RWPE2 (cell line): ENCODE measurements around the gene FARP2.
"Not testable (repeated sequence)": the region's sequence is repeated elsewhere in the genome, so short reads cannot be mapped to it uniquely, and the experiment has no call there.

Experiments used
- ATAC-seq: fragments of 200-7000 bp; cut with Tn5 transposase; 3 replicates; pipeline ENCODE4 v1.9.1; 2021; ENCODE audit warnings: low read depth
- DNase-seq: peaks from one replicate; pipeline ENCODE4 v3.0.0-alpha.2; 2020; ENCODE audit warnings: low spot score
- H3K27ac ChIP-seq: fragments of 450-650 bp; 2 replicates; pipeline ENCODE4 v1.5.1; 2017; ENCODE audit warnings: mild to moderate bottlenecking; ENCODE audit not compliant: poor library complexity, severe bottlenecking
- H3K27me3 ChIP-seq: fragments of 250-450 bp; sonication (Bioruptor Pico); 2 replicates; pipeline ENCODE4 v1.5.1; 2021; ENCODE audit warnings: mild to moderate bottlenecking, moderate library complexity; ENCODE audit not compliant: insufficient read depth, poor library complexity, severe bottlenecking
- H3K36me3 ChIP-seq: fragments of 250-450 bp; sonication (Bioruptor Pico); 2 replicates; pipeline ENCODE4 v1.5.1; 2020; ENCODE audit warnings: low read depth, mild to moderate bottlenecking, moderate library complexity
- H3K4me1 ChIP-seq: fragments of 250-450 bp; sonication (Bioruptor Pico); 2 replicates; pipeline ENCODE4 v1.5.1; 2021; ENCODE audit warnings: mild to moderate bottlenecking, moderate library complexity; ENCODE audit not compliant: insufficient read depth, poor library complexity, severe bottlenecking
- H3K4me3 ChIP-seq: fragments of 250-450 bp; sonication (Bioruptor Pico); 2 replicates; pipeline ENCODE4 v1.5.1; 2021; ENCODE audit warnings: mild to moderate bottlenecking, moderate library complexity; ENCODE audit not compliant: severe bottlenecking
- H3K9me3 ChIP-seq: fragments of 250-450 bp; sonication (Bioruptor Pico); 2 replicates; pipeline ENCODE4 v1.5.1; 2021; ENCODE audit warnings: mild to moderate bottlenecking, moderate library complexity; ENCODE audit not compliant: severe bottlenecking
- TF ChIP-seq, protein P1 (sequence below): fragments of 450-650 bp; IDR thresholded peaks from one replicate; pipeline ENCODE4 v1.5.1; 2017; ENCODE audit warnings: mild to moderate bottlenecking, moderate library complexity; ENCODE audit not compliant: poor library complexity, severe bottlenecking

FARP2 gene

DNA sequence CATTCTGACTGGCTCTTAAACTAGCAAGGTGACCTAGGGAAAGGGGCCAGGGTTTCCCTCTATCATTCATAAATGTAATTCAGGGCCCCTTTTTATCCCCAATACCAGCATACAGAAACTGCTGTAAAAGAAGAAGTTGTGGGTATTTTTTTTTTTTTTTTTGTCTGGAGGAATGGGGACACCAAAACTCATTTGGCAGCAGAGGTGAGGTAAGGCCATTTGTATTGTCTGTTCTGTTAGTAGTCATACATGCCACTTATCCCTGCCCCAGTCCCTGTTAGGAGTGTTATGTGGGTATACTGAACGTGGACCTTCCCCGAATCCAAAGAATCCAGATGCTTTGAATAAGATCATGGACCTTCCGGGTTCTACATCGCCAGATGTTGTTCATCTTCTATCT, 38.7 kb upstream of the FARP2 start:
- ATAC-seq = no peak
- peak overlapping the region; percentile 95 for H3K4me3 ChIP-seq
- TF ChIP-seq, protein P1, sequence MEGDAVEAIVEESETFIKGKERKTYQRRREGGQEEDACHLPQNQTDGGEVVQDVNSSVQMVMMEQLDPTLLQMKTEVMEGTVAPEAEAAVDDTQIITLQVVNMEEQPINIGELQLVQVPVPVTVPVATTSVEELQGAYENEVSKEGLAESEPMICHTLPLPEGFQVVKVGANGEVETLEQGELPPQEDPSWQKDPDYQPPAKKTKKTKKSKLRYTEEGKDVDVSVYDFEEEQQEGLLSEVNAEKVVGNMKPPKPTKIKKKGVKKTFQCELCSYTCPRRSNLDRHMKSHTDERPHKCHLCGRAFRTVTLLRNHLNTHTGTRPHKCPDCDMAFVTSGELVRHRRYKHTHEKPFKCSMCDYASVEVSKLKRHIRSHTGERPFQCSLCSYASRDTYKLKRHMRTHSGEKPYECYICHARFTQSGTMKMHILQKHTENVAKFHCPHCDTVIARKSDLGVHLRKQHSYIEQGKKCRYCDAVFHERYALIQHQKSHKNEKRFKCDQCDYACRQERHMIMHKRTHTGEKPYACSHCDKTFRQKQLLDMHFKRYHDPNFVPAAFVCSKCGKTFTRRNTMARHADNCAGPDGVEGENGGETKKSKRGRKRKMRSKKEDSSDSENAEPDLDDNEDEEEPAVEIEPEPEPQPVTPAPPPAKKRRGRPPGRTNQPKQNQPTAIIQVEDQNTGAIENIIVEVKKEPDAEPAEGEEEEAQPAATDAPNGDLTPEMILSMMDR = no peak
- peaks cover 56% of the 10 kb centered on the region for H3K4me1 ChIP-seq
- peak overlapping the region; percentile 83 for H3K27ac ChIP-seq
- peaks cover 50% of the 10 kb centered on the region for H3K36me3 ChIP-seq
- no peaks in the 10 kb centered on the region for H3K9me3 ChIP-seq
- DNase-seq = no peak
- H3K27me3 ChIP-seq = no peaks in the 10 kb centered on the region

DNA sequence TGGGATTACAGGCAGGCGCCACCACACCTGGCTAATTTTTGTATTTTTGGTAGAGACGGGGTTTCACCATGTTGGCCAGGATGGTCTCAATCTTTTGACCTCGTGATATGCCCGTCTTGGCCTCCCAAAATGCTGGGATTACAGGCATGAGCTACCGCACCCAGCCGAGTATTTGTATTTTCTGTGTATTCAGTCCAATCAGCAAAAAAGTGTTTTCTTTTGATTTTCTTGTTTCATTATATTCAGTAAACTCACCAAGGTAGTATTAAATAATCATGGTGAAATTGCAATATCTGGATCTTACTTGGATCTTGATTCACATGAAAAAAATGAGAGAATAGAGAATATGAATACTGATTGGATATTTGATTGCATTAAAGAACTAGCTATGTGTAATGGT, 37.3 kb upstream of the FARP2 start:
- DNase-seq, H3K27me3 ChIP-seq, H3K27ac ChIP-seq, H3K4me3 ChIP-seq, ATAC-seq, H3K9me3 ChIP-seq: not testable (repeated sequence)
- H3K36me3 ChIP-seq = peaks cover 55% of the 10 kb centered on the region
- peaks cover 42% of the 10 kb centered on the region for H3K4me1 ChIP-seq

DNA sequence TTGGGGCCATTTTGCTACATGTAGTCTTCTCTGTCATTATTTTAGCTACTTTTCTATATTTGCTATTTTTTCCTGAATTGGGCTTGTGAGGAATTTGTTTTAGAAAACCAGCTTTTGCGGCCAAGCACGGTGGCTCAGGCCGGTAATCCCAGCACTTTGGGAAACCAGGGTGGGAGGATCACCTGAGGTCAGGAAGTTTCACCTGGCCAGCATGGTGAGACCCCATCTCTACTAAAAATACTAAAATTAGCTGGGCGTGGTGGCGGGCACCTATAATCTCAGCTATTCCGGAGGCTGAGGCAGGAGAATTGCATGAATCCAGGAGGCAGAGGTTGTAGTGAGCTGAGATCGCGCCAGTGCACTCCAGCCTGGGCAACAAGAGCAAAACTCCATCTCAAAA, 35.7 kb upstream of the FARP2 start:
- H3K36me3 ChIP-seq = peaks cover 69% of the 10 kb centered on the region
- ATAC-seq (no peak), DNase-seq (no peak)
- H3K9me3 ChIP-seq = no peaks in the 10 kb centered on the region
- no peak overlapping the region for H3K27ac ChIP-seq
- no peaks in the 10 kb centered on the region for H3K27me3 ChIP-seq
- peaks cover 40% of the 10 kb centered on the region for H3K4me1 ChIP-seq
- TF ChIP-seq, protein P1 = no peak
- no peak overlapping the region for H3K4me3 ChIP-seq

DNA sequence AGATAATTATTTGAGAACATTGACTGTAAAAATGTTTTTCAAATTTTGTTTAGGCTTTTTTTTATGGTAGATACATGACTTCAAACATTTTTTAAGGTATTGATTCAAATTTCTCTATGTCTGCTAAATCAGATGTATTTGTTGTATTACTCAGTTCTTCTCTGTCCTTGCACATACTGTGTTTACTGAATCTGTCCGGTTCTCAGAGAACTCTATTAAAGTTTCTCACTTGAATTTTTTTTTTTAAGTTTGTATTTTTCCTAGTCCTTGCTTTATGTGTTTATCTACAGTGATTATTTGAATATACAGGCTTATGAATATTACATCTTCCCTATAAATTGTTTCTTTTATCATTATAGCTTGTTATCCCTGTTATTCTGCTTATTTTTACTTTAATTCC, 35.1 kb upstream of the FARP2 start:
- H3K27me3 ChIP-seq = no peaks in the 10 kb centered on the region
- ATAC-seq = no peak
- DNase-seq = no peak
- no peaks in the 10 kb centered on the region for H3K9me3 ChIP-seq
- H3K36me3 ChIP-seq = peaks cover 75% of the 10 kb centered on the region
- TF ChIP-seq, protein P1 = no peak
- H3K4me1 ChIP-seq = peaks cover 40% of the 10 kb centered on the region
- no peak overlapping the region for H3K27ac ChIP-seq
- no peak overlapping the region for H3K4me3 ChIP-seq

DNA sequence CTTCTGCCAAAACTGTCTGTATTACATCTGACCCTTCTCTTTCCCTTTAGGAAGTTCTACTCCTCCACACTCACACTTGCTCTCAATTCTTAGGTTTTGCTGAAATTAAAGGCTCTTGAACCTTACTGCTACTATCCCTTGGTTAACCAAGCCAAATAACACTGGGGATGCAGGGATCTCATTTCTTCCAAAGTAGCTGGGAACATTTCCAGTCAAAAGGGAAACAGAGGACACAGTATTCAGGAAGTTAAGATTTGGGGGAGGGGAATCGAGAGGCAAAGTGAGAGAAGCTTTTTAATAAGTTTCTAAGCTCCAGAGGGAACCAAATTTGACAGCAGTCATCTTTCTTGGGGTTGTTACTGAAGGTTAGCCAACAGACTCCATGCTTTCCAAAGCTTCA, 34.2 kb upstream of the FARP2 start:
- Histone ChIP-seq H3K27ac (no peak overlapping the region), H3K4me1 (peaks cover 40% of the 10 kb centered on the region), H3K27me3 (no peaks in the 10 kb centered on the region), H3K4me3 (no peak overlapping the region), H3K9me3 (no peaks in the 10 kb centered on the region), H3K36me3 (peaks cover 80% of the 10 kb centered on the region)
- TF ChIP-seq, protein P1 = no peak
- no peak for DNase-seq
- ATAC-seq = no peak
